HFF-Myc (cell line): ENCODE data around the gene LGALSL.

ENCODE experiments used
- DNase-seq: peaks from one replicate; pipeline ENCODE4 v3.0.0-alpha.2; 2011; ENCODE audit warnings: low read depth; ENCODE audit errors: extremely low read depth
- H3K4me3 ChIP-seq: replicated peaks from 2 replicates; pipeline ENCODE4 v1.5.1; 2011; ENCODE audit warnings: low read depth, mild to moderate bottlenecking, control low read depth, low read length
- CTCF ChIP-seq: IDR thresholded peaks from 2 replicates; pipeline ENCODE4 v1.5.1; 2012; ENCODE audit warnings: mild to moderate bottlenecking, low read depth, low read length, control low read depth; ENCODE audit errors: missing control alignments

LGALSL gene

GRCh38 chr2:64422466-64422865, 31.5 kb upstream of the LGALSL start:
- no peak for TF ChIP-seq CTCF
- peak; percentile 35 for DNase-seq

GRCh38 chr2:64423303-64423702, 30.7 kb upstream of the LGALSL start:
- H3K4me3 ChIP-seq, result no peak overlapping the region
- no peak for DNase-seq
- no peak for TF ChIP-seq CTCF

More at GRCh38 chr2:64422466-64422865, 31.5 kb upstream of the LGALSL start:
- H3K4me3 ChIP-seq, result no peak overlapping the region

- no peak for DNase-seq
- TF ChIP-seq CTCF, result no peak
- no peak overlapping the region for H3K4me3 ChIP-seq
Observed at GRCh38 chr2:64424416-64424987, 29.5 kb upstream of the LGALSL start.

GRCh38 chr2:64426183-64426952, 27.6 kb upstream of the LGALSL start:
- no peak for TF ChIP-seq CTCF
- H3K4me3 ChIP-seq, result no peak overlapping the region
- DNase-seq, result no peak

- no peak for DNase-seq
- H3K4me3 ChIP-seq, result no peak overlapping the region
- TF ChIP-seq CTCF, result no peak
Observed at GRCh38 chr2:64434039-64434657, 19.8 kb upstream of the LGALSL start.

GRCh38 chr2:64437883-64438282, 16.1 kb upstream of the LGALSL start:
- TF ChIP-seq CTCF, result no peak
- no peak overlapping the region for H3K4me3 ChIP-seq
- DNase-seq, result no peak
